Kasumi-1 (cell line): ENCODE measurements around the gene RCOR2.
"Not testable (repeated sequence)": the region's sequence is repeated elsewhere in the genome, so short reads cannot be mapped to it uniquely, and the experiment has no call there.

Source experiments
- DNase-seq, 2 experiments: peaks; one replicate each; lab custom pipeline; 2025; lab: John Stamatoyannopoulos, UW

RCOR2 gene

GRCh38 chr11:63916837-63917691, at the start of gene RCOR2:
RCOR2 (minus strand) TSS chr11:63917164; CDS start chr11:63916456, 708 bp downstream.
- DNase-seq = peak; percentile 39 to 73

DNA sequence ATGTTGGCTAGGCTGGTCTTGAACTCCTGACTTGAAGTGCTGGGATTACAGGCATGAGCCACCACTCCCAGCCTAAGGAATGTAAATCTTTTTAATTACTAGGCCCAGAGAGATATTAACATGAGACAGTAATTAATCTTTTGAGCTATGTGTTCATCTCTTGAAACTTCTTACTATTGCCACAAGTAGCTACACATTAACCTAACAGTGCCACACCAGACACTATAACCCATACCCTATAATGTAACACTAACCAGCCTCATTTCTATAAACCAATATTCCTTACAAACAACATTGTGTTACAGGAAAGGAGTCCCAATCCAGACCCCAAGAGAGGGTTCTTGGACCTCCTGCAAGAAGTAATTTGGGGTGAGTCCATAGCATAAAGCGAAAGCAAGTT, 49.5 kb upstream of the RCOR2 start:
- DNase-seq = no peak

- DNase-seq = not testable (repeated sequence)
Observed at GRCh38 chr11:63963895-63964294, 46.9 kb upstream of the RCOR2 start.

GRCh38 chr11:63961608-63962412, 44.8 kb upstream of the RCOR2 start:
- no peak for DNase-seq

DNA sequence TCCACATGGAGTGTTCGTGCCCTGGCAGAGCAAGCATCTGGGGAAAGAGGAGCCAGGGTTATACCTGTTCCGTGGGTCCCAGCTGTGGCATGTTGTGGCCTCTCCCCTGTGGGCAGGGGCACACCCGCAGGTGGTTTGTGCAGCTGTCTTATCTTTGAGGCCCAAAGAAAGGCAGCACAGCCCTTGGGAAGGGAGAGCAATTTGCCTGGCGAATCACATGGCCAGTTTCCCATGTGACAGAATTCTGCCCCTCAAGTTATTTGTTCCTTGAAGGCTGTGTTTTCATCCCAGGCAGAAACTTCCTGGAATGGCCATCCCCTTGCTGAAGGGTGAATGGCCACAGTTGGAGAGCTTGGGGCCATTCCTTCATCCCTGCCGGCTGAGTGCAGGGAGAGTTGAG, 41.0 kb upstream of the RCOR2 start:
- DNase-seq = no peak

- DNase-seq = no peak
Observed at GRCh38 chr11:63952570-63952969, 35.6 kb upstream of the RCOR2 start.

DNA sequence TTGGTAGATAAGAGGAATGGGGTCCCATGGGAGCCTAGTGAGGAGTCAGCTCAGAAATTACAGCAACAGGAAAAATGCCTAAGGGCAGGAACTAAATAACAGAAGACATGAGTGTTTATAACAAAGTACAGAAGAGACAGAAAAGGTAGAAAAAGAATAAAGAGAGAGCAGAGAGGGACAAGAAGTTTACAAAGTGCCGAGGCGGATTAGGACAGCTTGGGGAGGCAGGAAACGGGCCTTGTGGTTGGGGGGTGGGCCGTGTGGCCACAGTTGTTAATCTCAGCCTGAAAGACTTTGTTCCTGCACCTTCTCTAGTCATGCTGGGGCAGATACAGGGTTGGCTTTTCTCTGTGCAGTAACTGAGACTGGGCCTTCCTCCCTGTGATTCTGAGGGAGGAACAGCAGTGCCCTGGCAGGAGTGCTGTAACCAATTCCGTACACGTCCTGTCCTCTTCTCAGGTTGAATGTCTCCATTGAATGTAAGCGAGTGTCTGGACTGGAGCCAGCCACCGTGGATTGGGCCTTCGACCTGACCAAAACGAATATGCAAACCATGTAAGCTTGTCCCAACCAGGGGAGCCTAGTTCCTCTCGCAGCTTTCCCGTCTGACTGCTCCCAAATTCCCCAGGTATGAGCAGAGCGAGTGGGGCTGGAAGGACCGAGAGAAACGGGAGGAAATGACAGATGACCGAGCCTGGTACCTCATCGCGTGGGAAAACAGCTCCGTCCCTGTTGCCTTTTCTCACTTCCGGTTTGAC, 35.0 kb upstream of the RCOR2 start:
- DNase-seq = peak; percentile 47 to 52

- DNase-seq = peak; percentile 52 to 73
Observed at GRCh38 chr11:63945477-63946163, 28.7 kb upstream of the RCOR2 start.

DNA sequence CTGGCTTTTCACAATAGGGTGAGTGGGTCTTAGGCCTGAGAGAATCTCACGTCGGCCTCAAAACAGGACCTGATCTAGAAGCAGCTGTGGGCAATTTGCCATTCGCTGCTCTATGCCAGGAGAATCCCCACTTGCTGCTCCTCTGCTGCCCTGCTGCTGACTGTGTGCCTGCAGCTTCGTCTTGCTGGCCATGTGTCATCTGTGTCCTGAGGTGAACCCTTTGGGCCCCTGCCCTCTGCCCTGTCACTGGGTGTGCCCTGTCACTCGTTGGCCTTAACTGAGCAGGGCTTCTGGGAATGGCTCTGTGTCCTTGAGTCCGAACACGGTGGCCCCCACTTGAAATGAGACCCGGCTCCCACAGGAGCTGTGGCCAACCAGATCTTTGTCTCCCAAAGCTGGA, 28.0 kb upstream of the RCOR2 start:
- no peak for DNase-seq

GRCh38 chr11:63942803-63943202, 25.8 kb upstream of the RCOR2 start:
- DNase-seq = no peak

- DNase-seq = no peak
Observed at GRCh38 chr11:63941901-63942300, 24.9 kb upstream of the RCOR2 start.

DNA sequence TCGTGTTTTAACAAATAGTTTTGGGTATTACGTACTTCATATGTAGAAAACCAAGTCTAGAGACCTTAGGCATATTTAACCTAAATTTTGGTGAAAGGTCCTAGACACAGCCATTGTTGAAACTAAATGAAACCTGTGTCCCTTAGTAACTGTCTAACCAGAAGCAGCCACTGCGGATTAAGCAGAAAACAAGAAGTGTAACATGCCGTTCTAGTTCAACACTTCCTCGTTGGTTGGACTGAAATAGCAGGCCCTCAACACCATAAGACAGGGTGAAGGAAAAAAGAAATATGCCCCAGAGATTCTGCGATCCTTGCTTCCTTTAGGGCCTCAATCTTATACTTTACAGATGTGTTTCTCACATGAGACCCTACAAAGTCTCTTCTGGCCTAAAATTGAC, 23.8 kb upstream of the RCOR2 start:
- peak; percentile 71 to 73 for DNase-seq

GRCh38 chr11:63939397-63939891, 22.5 kb upstream of the RCOR2 start:
- DNase-seq = peak; percentile 7 to 8

GRCh38 chr11:63938479-63939396, 21.8 kb upstream of the RCOR2 start, which contains the start of gene NAA40:
NAA40 (plus strand) TSS chr11:63939002; CDS start chr11:63939097, 95 bp downstream.
- peak; percentile 96 for DNase-seq

- no peak for DNase-seq
Observed at GRCh38 chr11:63937713-63938478, 20.9 kb upstream of the RCOR2 start.

DNA sequence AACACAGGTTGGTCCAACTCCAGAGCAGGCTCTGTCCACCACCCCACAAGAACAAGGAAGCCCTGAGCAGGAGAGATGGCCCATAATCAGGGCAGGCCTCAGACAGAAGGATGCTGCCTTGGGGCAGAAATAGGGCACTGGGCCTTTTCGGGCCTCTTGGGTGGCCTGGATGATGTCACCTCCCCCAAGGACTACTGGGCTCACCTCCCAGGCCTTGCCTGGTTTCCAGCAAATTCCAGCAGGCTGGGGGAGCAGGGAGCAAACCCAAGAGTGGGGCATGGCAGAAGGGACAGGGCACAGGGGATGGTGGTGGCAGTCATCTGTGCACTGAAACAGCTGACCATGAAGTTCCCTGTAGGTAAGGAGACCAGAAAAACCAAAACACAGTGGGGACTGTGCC, 16.5 kb upstream of the RCOR2 start:
- no peak for DNase-seq

- no peak for DNase-seq
Observed at GRCh38 chr11:63931876-63932275, 14.9 kb upstream of the RCOR2 start.

- no peak for DNase-seq
Observed at GRCh38 chr11:63931045-63931444, 14.1 kb upstream of the RCOR2 start.

- DNase-seq = no peak
Observed at GRCh38 chr11:63929616-63930015, 12.7 kb upstream of the RCOR2 start.

DNA sequence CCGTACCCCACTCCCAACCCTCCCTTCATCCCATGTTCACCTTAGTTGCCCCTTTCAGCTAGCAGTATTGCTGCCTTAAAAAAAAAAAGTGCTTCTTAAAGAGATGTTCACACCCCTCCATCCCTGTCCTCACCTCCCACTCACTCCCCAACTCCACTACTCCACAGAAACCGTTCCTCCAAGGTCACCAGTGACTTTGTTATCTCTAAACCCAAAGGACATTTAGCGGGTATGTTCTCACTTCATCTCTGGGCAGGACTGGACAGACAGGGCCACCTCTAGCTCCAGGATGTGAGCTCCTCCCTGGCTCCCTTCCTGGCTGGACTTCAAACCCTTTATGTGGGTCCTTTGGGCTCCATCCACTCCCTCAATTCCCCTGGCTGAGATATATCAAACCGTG, 6.4 kb upstream of the RCOR2 start:
- no peak for DNase-seq
